Choroid plexus epithelial cell (primary cell): ENCODE measurements around the gene ILDR2.
"Not testable (repeated sequence)": the region's sequence is repeated elsewhere in the genome, so short reads cannot be mapped to it uniquely, and the experiment has no call there.

Experiments used
- DNase-seq: peaks from one replicate; pipeline ENCODE4 v3.0.0-alpha.2; 2010; ENCODE audit warnings: low read depth
- H3K4me3 ChIP-seq: 2 replicates; pipeline ENCODE4 v1.5.1; 2011; ENCODE audit warnings: low read depth, mild to moderate bottlenecking, control low read depth, low read length, moderate library complexity
- TF ChIP-seq, protein P1 (sequence below): conservative IDR thresholded peaks from 2 replicates; pipeline ENCODE4 v1.5.1; 2011; ENCODE audit warnings: low read depth, mild to moderate bottlenecking, control low read depth, inconsistent platforms, low read length, moderate library complexity

Gene ILDR2

GRCh38 chr1:166895766-166896165, 79.6 kb downstream of the ILDR2 start:
- no peak for DNase-seq

DNA sequence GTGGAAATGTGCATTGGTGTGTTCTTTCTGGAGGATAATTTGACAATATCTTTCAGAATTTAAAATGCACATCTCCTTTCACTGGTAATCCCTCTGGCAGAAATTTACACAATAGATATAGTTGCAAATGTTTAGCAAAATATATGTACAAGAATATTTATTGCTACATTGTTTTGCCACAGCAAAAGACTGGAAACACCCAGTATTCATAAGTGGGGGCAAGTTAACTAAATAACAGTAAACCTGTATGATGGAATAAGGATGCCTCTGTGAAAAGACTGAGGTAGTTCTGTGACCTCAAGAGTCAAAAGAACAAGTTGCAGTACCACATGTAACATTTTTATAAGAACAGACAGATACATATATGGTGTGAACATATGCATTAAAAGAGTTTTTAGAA, 85.6 kb downstream of the ILDR2 start:
- DNase-seq: no peak
- TF ChIP-seq, protein P1, sequence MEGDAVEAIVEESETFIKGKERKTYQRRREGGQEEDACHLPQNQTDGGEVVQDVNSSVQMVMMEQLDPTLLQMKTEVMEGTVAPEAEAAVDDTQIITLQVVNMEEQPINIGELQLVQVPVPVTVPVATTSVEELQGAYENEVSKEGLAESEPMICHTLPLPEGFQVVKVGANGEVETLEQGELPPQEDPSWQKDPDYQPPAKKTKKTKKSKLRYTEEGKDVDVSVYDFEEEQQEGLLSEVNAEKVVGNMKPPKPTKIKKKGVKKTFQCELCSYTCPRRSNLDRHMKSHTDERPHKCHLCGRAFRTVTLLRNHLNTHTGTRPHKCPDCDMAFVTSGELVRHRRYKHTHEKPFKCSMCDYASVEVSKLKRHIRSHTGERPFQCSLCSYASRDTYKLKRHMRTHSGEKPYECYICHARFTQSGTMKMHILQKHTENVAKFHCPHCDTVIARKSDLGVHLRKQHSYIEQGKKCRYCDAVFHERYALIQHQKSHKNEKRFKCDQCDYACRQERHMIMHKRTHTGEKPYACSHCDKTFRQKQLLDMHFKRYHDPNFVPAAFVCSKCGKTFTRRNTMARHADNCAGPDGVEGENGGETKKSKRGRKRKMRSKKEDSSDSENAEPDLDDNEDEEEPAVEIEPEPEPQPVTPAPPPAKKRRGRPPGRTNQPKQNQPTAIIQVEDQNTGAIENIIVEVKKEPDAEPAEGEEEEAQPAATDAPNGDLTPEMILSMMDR: no peak
- H3K4me3 ChIP-seq: no peak overlapping the region

More at GRCh38 chr1:166895766-166896165, 79.6 kb downstream of the ILDR2 start:
- no peak overlapping the region for H3K4me3 ChIP-seq
- TF ChIP-seq, protein P1: no peak

- TF ChIP-seq, protein P1: no peak
Observed at GRCh38 chr1:166888373-166889111, 86.8 kb downstream of the ILDR2 start.

GRCh38 chr1:166884971-166885370, 90.4 kb downstream of the ILDR2 start:
- no peak for DNase-seq
- H3K4me3 ChIP-seq: no peak overlapping the region
- TF ChIP-seq, protein P1: no peak

More at GRCh38 chr1:166888373-166889111, 86.8 kb downstream of the ILDR2 start:
- no peak for DNase-seq
- no peak overlapping the region for H3K4me3 ChIP-seq

GRCh38 chr1:166884040-166884642, 91.2 kb downstream of the ILDR2 start:
- no peak overlapping the region for H3K4me3 ChIP-seq
- DNase-seq: peak; percentile 39
- TF ChIP-seq, protein P1: peak; percentile 77

- no peak for DNase-seq
Observed at GRCh38 chr1:166882893-166883292, 92.4 kb downstream of the ILDR2 start.

DNA sequence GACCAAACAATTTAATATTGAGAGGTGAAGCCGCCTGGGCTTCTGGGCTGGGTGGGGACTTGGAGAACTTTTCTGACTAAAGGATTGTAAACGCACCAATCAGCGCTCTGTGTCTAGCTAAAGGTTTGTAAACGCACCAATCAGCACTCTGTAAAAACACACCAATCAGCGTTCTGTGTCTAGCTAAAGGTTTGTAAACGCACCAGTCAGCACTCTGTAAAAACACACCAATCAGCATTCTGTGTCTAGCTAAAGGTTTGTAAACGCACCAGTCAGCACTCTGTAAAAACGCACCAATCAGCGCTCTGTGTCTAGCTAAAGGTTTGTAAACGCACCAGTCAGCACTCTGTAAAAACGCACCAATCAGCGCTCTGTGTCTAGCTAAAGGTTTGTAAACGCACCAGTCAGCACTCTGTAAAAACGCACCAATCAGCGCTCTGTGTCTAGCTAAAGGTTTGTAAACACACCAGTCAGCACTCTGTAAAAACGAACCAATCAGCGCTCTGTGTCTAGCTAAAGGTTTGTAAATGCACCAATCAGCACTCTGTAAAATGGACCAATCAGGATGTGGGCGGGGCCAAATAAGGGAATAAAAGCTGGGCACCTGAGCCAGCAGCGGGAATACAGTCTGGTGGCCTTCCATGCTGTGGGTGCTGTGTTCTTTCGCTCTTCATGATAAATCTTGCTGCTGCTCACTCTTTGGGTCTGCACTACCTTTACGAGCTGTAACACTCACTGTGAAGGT, 97.0 kb downstream of the ILDR2 start:
- DNase-seq: not testable (repeated sequence)

More at GRCh38 chr1:166882893-166883292, 92.4 kb downstream of the ILDR2 start:
- H3K4me3 ChIP-seq: no peak overlapping the region
- TF ChIP-seq, protein P1: no peak

More for the DNA sequence above, 97.0 kb downstream of the ILDR2 start:
- H3K4me3 ChIP-seq: not testable (repeated sequence)
